Measurements from ENCODE around the gene PRKCE.

GRCh38 chr2:45879936-45880335, 228.5 kb downstream of the PRKCE start:
- TF ChIP-seq EZH2 (IDR thresholded peaks at IDR 0.05; ENCODE audit: borderline replicate concordance) (no peak), CTCF (IDR thresholded peaks at IDR 0.05; ENCODE audit: poor library complexity) (no peak)
